NCI-H748 (cell line): ENCODE results near the gene BRIP1.

ENCODE experiments used
- DNase-seq: peaks from one replicate; lab custom pipeline; 2025; ENCODE audit not compliant: unreplicated experiment; lab: John Stamatoyannopoulos, UW

Gene BRIP1

GRCh38 chr17:61764846-61765245 is 98.5 kb downstream of the BRIP1 start:
- no peak for DNase-seq

GRCh38 chr17:61761827-61762226 is 101.5 kb downstream of the BRIP1 start:
- no peak for DNase-seq

GRCh38 chr17:61759362-61759761 is 104.0 kb downstream of the BRIP1 start:
- DNase-seq: no peak

GRCh38 chr17:61758430-61758829 is 104.9 kb downstream of the BRIP1 start:
- DNase-seq: no peak

GRCh38 chr17:61757168-61757567 is 106.2 kb downstream of the BRIP1 start:
- DNase-seq: no peak

GRCh38 chr17:61756561-61756960 is 106.8 kb downstream of the BRIP1 start:
- DNase-seq: no peak

GRCh38 chr17:61755668-61756067 is 107.7 kb downstream of the BRIP1 start:
- DNase-seq: no peak

- no peak for DNase-seq
These were observed 108.2 kb downstream of the BRIP1 start for GRCh38 chr17:61755078-61755477.

- no peak for DNase-seq
These were observed 109.2 kb downstream of the BRIP1 start for GRCh38 chr17:61754124-61754523.

GRCh38 chr17:61753696-61754095 is 109.6 kb downstream of the BRIP1 start:
- no peak for DNase-seq

GRCh38 chr17:61750656-61751055 is 112.7 kb downstream of the BRIP1 start:
- DNase-seq: no peak

GRCh38 chr17:61749823-61750404 is 113.4 kb downstream of the BRIP1 start:
- no peak for DNase-seq

GRCh38 chr17:61746248-61746985 is 116.9 kb downstream of the BRIP1 start:
- no peak for DNase-seq

- DNase-seq: no peak
These were observed 118.5 kb downstream of the BRIP1 start for GRCh38 chr17:61744804-61745203.

GRCh38 chr17:61744252-61744651 is 119.1 kb downstream of the BRIP1 start:
- DNase-seq: no peak

- no peak for DNase-seq
These were observed 119.6 kb downstream of the BRIP1 start for GRCh38 chr17:61743766-61744165.

GRCh38 chr17:61739002-61739401 is 124.3 kb downstream of the BRIP1 start:
- no peak for DNase-seq

GRCh38 chr17:61738249-61738648 is 125.1 kb downstream of the BRIP1 start:
- DNase-seq: no peak

- DNase-seq: no peak
These were observed 125.5 kb downstream of the BRIP1 start for GRCh38 chr17:61737820-61738219.

GRCh38 chr17:61736438-61736837 is 126.9 kb downstream of the BRIP1 start:
- DNase-seq: no peak

- no peak for DNase-seq
These were observed 127.5 kb downstream of the BRIP1 start for GRCh38 chr17:61735807-61736206.

- DNase-seq: no peak
These were observed 128.9 kb downstream of the BRIP1 start for GRCh38 chr17:61734466-61734865.

GRCh38 chr17:61734012-61734411 is 129.3 kb downstream of the BRIP1 start:
- DNase-seq: no peak
